ENCODE measurements around the gene FAM90A26.
"Not testable (repeated sequence)": the region's sequence is repeated elsewhere in the genome, so short reads cannot be mapped to it uniquely, and the experiment has no call there.

- TF ChIP-seq CTCF (conservative IDR thresholded peaks at IDR 0.05; ENCODE audit: low read length): peak; percentile 74
- TF ChIP-seq EZH2phosphoT487 (IDR thresholded peaks at IDR 0.05; ENCODE audit: borderline replicate concordance, low read depth, low read length): not testable (repeated sequence)
These were observed 46.6 kb upstream of the FAM90A26 start for GRCh38 chr4:9123572-9124007.
